ENCODE data around the gene JMJD8.
A peak's percentile ranks its signal among the peaks of the same experiment; 100 is the strongest.

Gene JMJD8, protein sequence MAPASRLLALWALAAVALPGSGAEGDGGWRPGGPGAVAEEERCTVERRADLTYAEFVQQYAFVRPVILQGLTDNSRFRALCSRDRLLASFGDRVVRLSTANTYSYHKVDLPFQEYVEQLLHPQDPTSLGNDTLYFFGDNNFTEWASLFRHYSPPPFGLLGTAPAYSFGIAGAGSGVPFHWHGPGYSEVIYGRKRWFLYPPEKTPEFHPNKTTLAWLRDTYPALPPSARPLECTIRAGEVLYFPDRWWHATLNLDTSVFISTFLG

DNA sequence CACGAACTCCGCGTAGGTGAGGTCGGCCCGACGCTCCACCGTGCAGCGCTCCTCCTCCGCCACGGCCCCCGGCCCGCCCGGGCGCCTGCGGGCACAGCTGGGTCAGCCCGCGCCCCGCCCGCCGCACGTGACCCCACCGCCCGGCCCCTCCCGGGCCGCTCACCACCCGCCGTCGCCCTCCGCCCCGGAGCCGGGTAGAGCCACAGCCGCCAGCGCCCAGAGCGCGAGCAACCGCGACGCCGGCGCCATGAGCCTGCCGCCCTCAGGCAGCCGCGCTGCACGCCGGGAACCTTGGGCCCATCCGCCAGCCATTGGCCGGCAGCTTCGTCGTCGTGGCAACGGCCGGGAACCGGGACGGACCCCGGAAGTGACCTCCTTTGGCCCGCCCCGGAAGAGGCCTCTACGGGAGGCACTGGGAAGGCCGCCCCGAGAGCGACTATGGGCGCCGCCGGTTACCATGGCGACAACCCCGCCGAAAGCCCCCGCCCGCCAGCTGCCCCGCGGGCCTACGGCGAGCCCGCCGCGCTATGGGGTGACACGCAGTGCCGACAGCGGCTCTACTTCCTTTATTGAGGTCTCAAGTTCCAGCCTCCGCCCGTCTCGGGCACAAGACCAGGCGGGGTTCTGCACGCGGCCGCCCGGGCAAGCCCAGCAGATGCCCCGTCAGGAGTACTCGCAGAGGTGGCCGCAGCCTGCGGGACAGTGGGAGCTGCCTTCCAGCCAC lies at the start of gene JMJD8:
Gene JMJD8, minus strand, starts transcription at position 264 of the 724 bp plus-strand sequence. Its CDS starts 15 bp downstream, at position 249.
- Histone ChIP-seq H3K9me3 (ENCODE audit: control insufficient read depth in 1 of 2, low read length in 2 of 2) (no peaks in the 10 kb centered on the region), H3K27ac (ENCODE audit: low read length) (no peak within 1 kb of the TSS), H3K4me3 (ENCODE audit: low read depth in 1 of 2, low read length in 2 of 2) (peak within 1 kb of the TSS; percentile 48 to 82), H3K4me1 (ENCODE audit: control insufficient read depth in 1 of 2, insufficient read depth in 2 of 2, low read length in 2 of 2) (peaks cover 8 to 55% of the 10 kb centered on the region in 2 donors), H3K27me3 (ENCODE audit: low read depth, low read length) (no peaks in the 10 kb centered on the region), H3K36me3 (ENCODE audit: control insufficient read depth in 1 of 2, insufficient read depth in 2 of 2, low read length in 2 of 2) (peaks cover 5 to 36% of the 10 kb centered on the region in 2 donors)

DNA sequence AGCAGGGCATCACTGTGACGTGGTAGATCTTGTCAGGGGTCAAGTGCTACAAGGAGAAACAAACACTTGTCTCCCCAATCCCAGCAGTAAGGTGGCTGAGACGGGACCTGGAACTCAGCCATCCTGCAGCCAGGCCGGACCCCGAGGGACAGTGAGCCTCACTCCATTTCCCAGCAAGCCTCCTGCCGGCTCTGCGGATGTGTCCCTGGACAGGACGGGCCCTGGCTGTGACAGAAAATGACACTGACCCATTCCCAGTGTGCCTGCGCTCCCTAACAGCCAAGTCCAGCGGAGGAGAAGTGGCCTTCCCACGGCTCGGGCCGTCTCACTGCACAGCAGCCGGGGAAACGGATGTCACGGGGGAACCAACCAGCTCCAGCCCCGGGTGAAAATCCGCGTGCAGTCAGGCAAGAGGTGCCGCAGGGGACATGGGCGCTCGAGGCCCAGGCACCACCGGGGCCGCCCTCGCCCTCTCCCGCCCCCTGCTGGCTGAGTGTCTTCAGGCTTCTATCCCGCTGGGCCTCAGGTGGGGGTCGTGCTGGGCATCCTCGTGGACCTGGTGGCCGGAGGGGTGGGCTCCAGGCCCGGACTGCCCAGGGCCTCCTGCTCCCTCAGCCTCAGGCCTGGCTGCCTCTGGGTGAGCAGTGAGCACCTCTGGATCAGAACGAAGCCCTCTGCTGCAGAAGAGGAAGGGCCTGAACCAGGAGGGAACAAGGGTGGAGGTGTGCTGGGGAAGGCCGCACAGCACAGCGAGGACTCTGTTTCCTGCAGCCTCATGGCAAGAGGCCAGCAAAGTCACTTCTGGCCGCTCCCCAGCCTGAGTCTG lies 49.5 kb upstream of the JMJD8 start:
- H3K27me3 ChIP-seq (ENCODE audit: low read depth, low read length) = no peaks in the 10 kb centered on the region
- peaks cover 14 to 76% of the 10 kb centered on the region in 2 donors for H3K36me3 ChIP-seq (ENCODE audit: control insufficient read depth in 1 of 2, insufficient read depth in 2 of 2, low read length in 2 of 2)
- peaks cover 0 to 3% of the 10 kb centered on the region in 2 donors for H3K4me1 ChIP-seq (ENCODE audit: control insufficient read depth in 1 of 2, insufficient read depth in 2 of 2, low read length in 2 of 2)
- no peaks in the 10 kb centered on the region for H3K9me3 ChIP-seq (ENCODE audit: control insufficient read depth in 1 of 2, low read length in 2 of 2)
- no peak overlapping the region for H3K27ac ChIP-seq (ENCODE audit: low read length)
- no peak overlapping the region for H3K4me3 ChIP-seq (ENCODE audit: low read depth in 1 of 2, low read length in 2 of 2)

DNA sequence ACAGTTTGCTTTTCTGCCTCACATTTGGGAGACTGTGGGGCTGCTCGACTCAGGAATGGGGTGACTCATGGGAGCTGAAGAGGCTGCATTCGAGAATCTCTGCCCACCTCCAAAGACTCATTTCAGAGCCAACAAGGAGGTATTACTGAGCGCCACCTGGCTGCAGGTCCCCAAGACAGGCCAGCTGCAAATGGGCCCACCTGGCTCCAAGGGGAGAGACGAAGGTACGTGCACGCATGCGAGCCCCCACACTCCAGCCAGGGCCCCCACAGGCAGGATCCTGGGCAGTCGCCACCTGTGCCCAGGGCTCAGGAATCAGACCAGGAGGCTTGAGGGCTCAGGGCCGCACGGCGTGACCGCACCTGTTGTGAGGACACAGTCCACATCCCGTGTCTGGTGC lies 48.8 kb upstream of the JMJD8 start:
- Histone ChIP-seq H3K27ac (ENCODE audit: low read length) (no peak overlapping the region), H3K27me3 (ENCODE audit: low read depth, low read length) (no peaks in the 10 kb centered on the region), H3K36me3 (ENCODE audit: control insufficient read depth in 1 of 2, insufficient read depth in 2 of 2, low read length in 2 of 2) (peaks cover 14 to 75% of the 10 kb centered on the region in 2 donors), H3K4me1 (ENCODE audit: control insufficient read depth in 1 of 2, insufficient read depth in 2 of 2, low read length in 2 of 2) (peaks cover 0 to 6% of the 10 kb centered on the region in 2 donors), H3K9me3 (ENCODE audit: control insufficient read depth in 1 of 2, low read length in 2 of 2) (no peaks in the 10 kb centered on the region), H3K4me3 (ENCODE audit: low read depth in 1 of 2, low read length in 2 of 2) (no peak overlapping the region)

DNA sequence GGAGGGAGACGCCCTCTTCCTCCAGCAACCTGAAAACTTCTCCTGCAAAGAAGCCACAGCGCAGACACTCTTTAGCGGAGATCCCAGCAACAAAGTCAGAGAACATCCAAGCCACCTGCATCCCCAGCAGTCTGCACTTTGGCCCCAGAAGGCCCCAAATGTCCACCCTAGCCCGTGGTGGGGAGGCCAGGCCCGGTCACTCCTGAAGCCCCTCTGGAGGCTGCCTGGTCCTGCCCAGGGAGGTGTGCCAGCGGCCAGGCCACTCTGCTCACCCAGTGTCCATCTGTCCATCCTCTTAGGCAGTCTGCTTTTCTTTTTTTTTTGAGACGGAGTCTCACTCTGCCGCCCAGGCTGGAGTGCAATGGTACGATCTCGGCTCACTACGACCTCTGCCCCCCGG lies 48.2 kb upstream of the JMJD8 start:
- peaks cover 0 to 11% of the 10 kb centered on the region in 2 donors for H3K4me1 ChIP-seq (ENCODE audit: control insufficient read depth in 1 of 2, insufficient read depth in 2 of 2, low read length in 2 of 2)
- H3K27me3 ChIP-seq (ENCODE audit: low read depth, low read length) = no peaks in the 10 kb centered on the region
- H3K9me3 ChIP-seq (ENCODE audit: control insufficient read depth in 1 of 2, low read length in 2 of 2) = no peaks in the 10 kb centered on the region
- no peak overlapping the region for H3K4me3 ChIP-seq (ENCODE audit: low read depth in 1 of 2, low read length in 2 of 2)
- no peak overlapping the region for H3K27ac ChIP-seq (ENCODE audit: low read length)
- H3K36me3 ChIP-seq (ENCODE audit: control insufficient read depth in 1 of 2, insufficient read depth in 2 of 2, low read length in 2 of 2) = peaks cover 13 to 69% of the 10 kb centered on the region in 2 donors

DNA sequence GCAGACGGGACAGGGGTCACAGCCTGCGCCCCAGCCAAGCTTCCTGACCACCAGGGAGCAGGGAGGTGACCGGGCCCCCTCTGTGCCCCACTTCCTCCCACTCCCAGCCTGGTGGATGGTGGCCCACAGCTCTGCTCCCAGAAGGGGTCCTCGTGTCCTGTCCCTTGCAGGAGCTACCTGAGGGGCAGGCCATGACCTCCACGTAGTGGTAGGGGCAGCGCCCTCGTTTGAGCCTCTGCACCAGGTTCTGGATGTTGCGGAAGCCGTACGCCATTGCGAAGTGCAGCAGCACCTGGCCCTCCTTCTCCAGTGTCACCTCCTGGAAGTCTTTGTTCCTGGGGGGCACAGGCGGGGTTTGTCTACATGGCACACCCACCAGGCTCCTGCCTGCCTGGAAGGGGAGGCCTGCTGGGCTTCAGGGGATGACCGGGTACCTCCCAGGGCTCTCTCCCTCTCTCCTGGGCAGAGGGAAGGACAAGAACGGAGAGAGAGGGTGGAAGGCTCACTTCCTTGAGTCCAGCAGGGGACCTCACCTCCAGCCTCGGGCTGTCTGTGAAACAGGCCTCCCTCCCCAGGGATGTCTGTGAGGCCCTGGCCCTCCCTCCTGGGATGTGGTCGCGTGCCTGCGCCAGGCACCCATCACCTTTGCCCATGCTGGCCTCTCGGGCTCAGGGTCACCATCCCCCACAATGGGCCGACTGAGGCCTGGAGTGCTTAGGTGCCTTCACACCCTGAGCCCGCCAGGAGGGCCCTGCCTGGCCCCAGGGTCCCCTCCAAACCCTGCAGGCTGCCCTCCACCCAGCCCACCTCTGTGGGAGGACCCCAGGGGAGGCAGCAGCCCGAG lies 46.8 kb upstream of the JMJD8 start:
- Histone ChIP-seq H3K4me1 (ENCODE audit: control insufficient read depth in 1 of 2, insufficient read depth in 2 of 2, low read length in 2 of 2) (peaks cover 0 to 21% of the 10 kb centered on the region in 2 donors), H3K4me3 (ENCODE audit: low read depth in 1 of 2, low read length in 2 of 2) (no peak overlapping the region), H3K36me3 (ENCODE audit: control insufficient read depth in 1 of 2, insufficient read depth in 2 of 2, low read length in 2 of 2) (peaks cover 4 to 55% of the 10 kb centered on the region in 2 donors), H3K9me3 (ENCODE audit: control insufficient read depth in 1 of 2, low read length in 2 of 2) (no peaks in the 10 kb centered on the region), H3K27ac (ENCODE audit: low read length) (no peak overlapping the region), H3K27me3 (ENCODE audit: low read depth, low read length) (peaks cover 7% of the 10 kb centered on the region)

DNA sequence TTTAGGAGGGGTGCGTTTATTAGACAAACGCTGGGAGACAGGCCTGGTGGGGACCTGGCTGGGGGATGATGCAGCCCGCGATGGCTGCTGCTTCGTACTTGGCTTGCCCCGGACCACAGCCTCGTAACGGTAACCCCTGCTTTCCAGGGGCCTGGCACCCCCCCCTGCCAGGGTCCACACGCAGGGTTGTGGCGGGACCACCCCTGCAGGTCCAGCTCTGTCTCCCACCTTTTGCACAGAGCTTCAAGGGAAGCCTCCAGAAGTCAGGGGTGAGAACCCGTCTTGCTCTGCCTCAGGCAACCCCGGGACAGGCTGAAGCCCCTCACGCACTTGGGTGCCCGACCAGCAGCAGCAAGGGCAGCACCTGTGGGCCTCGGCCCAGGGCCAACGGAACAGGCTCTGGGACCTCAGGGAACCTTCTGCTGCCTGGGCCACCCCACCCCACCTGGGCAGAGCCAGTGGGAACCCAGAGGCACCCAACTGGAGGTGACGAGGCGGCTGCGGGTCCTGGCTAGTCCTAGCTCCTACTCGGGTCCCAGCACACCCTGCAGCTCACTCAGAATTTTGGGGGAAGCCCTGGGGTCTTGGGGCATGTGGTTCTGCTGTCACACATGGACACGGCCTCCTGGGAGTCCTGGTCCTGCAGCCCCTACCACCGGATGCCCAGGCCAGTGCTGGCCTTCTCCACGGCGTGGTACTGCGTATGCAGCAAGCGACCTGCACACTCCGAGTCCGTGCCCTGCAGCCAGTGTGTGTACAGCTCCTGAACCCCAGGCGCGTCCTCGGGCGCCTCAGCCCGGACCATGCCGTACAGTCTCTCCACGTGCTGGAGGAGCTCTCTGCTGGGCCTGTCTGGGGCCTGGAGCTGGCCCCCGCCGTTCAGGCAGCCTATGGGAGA lies 45.9 kb upstream of the JMJD8 start:
- H3K36me3 ChIP-seq (ENCODE audit: control insufficient read depth in 1 of 2, insufficient read depth in 2 of 2, low read length in 2 of 2) = peaks cover 0 to 46% of the 10 kb centered on the region in 2 donors
- H3K4me1 ChIP-seq (ENCODE audit: control insufficient read depth in 1 of 2, insufficient read depth in 2 of 2, low read length in 2 of 2) = peaks cover 0 to 21% of the 10 kb centered on the region in 2 donors
- H3K4me3 ChIP-seq (ENCODE audit: low read depth in 1 of 2, low read length in 2 of 2) = no peak overlapping the region
- peaks cover 8% of the 10 kb centered on the region for H3K27me3 ChIP-seq (ENCODE audit: low read depth, low read length)
- no peak overlapping the region for H3K27ac ChIP-seq (ENCODE audit: low read length)
- no peaks in the 10 kb centered on the region for H3K9me3 ChIP-seq (ENCODE audit: control insufficient read depth in 1 of 2, low read length in 2 of 2)

DNA sequence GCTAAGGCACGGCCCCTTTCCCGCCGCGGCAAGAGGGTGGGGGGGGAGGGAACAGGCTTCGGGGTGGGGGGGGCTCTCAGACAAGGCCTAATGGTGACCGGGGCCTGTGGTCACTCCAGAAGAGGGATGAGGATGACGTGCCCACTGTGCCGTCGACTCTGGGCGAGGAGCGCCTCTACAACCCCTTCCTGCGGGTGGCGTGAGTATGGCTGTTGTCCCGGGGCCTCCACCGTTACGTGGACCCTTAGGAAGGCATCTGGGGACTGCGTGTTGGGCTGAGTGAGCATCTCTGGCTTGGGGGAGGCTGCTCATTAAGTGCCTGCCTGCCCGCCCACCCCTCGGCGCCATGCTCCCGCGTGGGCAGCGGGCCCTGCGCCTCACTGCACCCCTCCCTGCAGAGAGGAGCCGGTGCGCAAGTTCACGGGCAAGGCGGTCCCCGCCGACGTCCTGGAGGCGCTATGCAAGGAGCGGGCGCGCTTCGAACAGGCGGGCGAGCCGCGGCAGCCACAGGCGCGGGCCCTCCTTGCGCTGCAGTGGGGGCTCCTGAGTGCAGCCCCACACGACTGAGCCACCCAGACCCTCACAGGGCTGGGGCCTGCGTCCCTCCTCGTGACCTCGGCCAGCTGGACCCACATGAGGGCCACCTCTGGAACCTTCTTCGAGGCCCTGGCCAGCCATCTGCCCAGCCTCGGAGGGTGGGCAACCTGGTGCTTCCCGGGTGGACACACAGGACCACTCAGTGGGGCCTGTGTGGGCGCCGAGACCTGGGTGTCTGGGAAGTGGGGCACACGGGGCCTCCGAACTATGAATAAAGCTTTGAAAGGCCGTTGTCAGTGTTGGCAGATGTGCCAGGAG lies 45.0 kb upstream of the JMJD8 start:
- H3K9me3 ChIP-seq (ENCODE audit: control insufficient read depth in 1 of 2, low read length in 2 of 2) = no peaks in the 10 kb centered on the region
- H3K36me3 ChIP-seq (ENCODE audit: control insufficient read depth in 1 of 2, insufficient read depth in 2 of 2, low read length in 2 of 2) = peaks cover 0 to 37% of the 10 kb centered on the region in 2 donors
- H3K4me1 ChIP-seq (ENCODE audit: control insufficient read depth in 1 of 2, insufficient read depth in 2 of 2, low read length in 2 of 2) = peaks cover 0 to 21% of the 10 kb centered on the region in 2 donors
- H3K27me3 ChIP-seq (ENCODE audit: low read depth, low read length) = peaks cover 8% of the 10 kb centered on the region
- no peak overlapping the region for H3K4me3 ChIP-seq (ENCODE audit: low read depth in 1 of 2, low read length in 2 of 2)
- no peak overlapping the region for H3K27ac ChIP-seq (ENCODE audit: low read length)

DNA sequence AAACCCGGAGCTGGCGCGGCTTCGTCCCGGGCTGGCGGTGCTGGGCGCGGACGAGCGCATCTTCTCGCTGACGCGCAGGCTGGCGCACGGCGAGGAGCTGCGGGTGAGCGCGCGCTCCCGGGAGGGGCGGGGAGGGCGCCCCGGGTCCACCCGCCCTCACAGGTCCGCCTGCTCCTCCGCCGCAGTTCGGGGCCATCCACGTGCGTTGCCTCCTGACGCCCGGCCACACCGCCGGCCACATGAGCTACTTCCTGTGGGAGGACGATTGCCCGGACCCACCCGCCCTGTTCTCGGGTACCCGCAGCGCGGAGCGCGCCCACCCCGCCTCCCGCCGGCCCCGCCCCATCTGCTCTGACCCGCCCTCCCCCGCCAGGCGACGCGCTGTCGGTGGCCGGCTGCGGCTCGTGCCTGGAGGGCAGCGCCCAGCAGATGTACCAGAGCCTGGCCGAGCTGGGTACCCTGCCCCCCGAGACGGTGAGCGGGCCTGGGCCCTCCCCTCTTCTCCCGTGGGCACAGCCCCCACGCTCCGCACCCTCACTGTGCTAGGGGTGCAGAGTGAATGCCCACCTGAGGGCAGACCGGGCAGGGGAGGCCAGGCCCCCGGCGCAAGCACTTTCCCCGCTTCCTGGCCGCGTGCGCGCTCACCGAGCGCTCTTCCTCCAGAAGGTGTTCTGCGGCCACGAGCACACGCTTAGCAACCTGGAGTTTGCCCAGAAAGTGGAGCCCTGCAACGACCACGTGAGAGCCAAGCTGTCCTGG lies 44.2 kb upstream of the JMJD8 start:
- no peak overlapping the region for H3K27ac ChIP-seq (ENCODE audit: low read length)
- peaks cover 8% of the 10 kb centered on the region for H3K27me3 ChIP-seq (ENCODE audit: low read depth, low read length)
- H3K4me3 ChIP-seq (ENCODE audit: low read depth in 1 of 2, low read length in 2 of 2) = peak overlapping the region in 1 of 2 donors; percentile 38
- H3K4me1 ChIP-seq (ENCODE audit: control insufficient read depth in 1 of 2, insufficient read depth in 2 of 2, low read length in 2 of 2) = peaks cover 0 to 21% of the 10 kb centered on the region in 2 donors
- H3K9me3 ChIP-seq (ENCODE audit: control insufficient read depth in 1 of 2, low read length in 2 of 2) = no peaks in the 10 kb centered on the region
- H3K36me3 ChIP-seq (ENCODE audit: control insufficient read depth in 1 of 2, insufficient read depth in 2 of 2, low read length in 2 of 2) = peaks cover 0 to 29% of the 10 kb centered on the region in 2 donors
